Stimulated activated CD4-positive, alpha-beta T cell treated with anti-CD3 and anti-CD28 coated beads, TNF-alpha, amount 100 ng/mL, for 4 hours (primary cell): Measurements from ENCODE around the gene KIT.

Source experiments
- DNase-seq, 3 experiments: peaks; one replicate each; pipeline ENCODE4 v3.0.0-alpha.2; 2020; ENCODE audit warnings: low read depth in 3 of 3

KIT gene

GRCh38 chr4:54745031-54745770 is 87.4 kb downstream of the KIT start:
- no peak for DNase-seq

DNA sequence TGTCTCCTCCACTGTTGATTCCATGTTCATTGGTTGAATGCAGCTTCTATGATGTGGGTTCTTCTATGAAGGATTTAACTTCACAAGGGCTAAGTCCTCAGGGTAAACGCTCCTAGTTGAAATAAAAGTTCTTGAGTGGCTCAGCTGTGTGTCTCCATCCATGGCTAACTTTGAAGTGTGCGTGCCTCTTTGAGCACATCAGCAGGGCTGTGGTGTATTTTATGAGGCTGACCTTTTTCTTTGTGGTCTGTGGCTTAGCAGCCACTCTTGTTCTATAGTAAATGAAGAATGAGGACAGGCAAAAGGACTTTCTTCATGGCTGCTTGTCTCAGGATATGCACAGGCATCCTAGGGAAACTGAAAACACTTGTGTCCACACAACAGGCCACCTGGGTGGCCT is 88.5 kb downstream of the KIT start:
- no peak for DNase-seq

DNA sequence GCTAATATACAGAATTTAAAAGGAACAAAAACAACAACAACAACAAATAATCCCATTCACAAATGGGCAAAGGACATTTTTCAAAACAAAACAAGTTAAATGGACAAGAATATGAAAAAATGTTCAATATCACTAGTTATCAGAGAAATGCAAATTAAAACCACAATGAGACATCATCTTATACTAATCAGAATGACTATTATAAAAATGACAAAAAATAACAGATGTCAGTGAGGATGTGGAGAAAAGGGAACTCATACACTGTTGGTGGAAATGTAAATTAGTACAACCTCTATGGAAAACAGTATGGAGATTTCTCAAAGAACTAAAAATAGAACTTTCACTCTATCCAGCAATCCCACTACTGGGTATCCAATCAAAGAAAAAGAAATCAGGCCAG is 92.6 kb downstream of the KIT start:
- DNase-seq: no peak

GRCh38 chr4:54754394-54754793 is 96.6 kb downstream of the KIT start:
- DNase-seq: no peak

- DNase-seq: no peak
Observed at GRCh38 chr4:54764476-54764875, 106.7 kb downstream of the KIT start.

DNA sequence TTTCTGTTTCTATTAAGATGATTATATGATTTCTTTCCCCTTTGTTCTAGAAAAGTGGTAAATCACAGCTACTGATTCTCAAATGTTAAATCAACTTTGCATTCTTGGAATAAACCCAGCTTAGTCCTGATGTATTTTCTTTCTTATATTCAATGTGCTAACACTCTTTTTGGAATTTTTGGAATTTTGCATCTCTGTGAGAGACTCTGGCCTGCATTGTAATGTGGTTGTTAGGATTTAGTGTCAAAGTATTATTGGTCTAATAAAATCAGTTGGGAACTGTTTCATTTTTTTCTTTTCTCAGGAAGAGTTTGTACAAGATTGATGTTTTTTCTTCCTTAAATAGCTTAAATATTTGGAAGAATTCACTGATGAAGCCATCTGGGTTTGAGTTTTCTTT is 109.6 kb downstream of the KIT start:
- DNase-seq: no peak

- no peak for DNase-seq
Observed at GRCh38 chr4:54773022-54773421, 115.3 kb downstream of the KIT start.

GRCh38 chr4:54779036-54779435 is 121.3 kb downstream of the KIT start:
- no peak for DNase-seq

DNA sequence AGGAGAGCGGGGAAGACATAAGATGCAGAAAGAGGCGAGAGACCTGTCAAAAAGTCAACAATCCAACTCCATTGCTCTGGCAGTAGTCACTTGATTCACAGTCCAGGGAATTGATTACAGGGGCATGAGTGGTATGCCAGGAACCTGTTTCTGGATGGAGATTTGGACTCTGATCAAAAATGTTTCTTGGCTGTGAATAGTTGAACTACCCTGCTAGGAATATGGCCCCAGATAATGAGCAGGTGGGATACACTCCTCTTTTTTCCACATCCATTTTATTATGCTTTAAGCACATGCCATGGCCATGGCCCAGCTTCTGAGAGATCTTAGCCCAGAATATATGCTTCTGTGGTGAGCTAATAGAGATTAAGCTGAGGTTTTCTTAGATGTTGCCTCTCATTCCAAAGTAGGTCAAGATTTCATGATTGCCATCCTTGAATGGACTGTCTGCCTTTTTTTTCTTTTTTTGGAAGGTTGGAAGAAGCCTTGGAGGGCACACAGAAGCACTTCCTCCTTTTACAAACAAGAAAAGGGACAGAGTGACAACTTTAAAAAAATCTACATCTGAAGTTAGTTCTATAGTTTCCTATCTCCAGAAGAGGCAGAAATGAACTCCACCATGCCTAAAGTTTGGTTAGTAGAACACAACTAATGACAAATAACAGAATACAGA is 121.9 kb downstream of the KIT start:
- no peak for DNase-seq

- no peak for DNase-seq
Observed at GRCh38 chr4:54780149-54780495, 122.4 kb downstream of the KIT start.

DNA sequence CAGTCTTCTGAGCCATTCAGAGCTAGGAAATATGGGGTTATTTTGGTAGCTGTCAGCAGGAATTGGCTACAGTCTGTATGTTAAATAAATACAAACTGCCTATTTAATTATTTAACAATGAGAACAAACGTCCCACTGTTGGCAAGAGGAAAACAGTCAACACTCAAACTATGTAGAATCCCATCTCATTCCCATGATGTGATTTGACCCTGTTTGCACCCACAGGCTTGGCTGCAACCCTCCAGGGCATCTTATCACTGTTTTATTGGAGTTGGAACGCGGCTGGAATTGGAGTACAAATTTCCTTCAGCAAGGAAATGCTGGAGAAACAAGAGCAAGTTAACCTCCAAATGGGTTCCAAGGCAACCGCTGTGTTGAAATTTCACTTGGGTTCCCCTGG is 124.0 kb downstream of the KIT start:
- DNase-seq: no peak

- no peak for DNase-seq
Observed at GRCh38 chr4:54783402-54784110, 125.8 kb downstream of the KIT start.

DNA sequence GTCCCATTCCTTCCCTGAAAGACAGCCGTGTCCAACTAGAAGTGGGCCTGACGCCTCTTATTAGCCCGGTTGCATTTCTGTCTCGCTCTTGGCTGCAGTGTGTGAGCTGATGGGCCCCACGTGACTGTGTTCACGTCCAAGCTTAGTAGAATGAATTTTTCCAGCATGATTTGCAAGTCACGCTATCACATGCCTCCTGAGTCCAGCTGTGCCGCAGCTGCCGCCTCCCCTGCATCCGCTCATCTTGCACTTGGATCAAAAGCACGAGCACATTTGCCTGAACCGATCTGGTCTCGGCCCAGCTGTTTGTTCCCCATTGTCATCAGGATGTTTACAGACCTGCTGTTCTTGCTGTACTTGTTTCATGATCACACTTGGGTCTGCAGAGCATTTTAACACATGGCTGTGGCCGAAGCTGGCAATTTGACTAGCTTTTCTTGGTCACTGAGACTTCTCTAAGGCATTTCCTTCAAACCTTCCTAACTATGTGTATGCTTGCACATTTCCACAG is 126.5 kb downstream of the KIT start:
- DNase-seq: no peak
